Heart left ventricle (tissue), 16 donors: ENCODE results near the gene AKAP3. TPM values are rescaled to one million over a fixed set of nuclear protein-coding genes. Genes with fewer than 3 reads are reported as not detected.

Experiments
- ATAC-seq, 4 donors: fragments of 200-7000 bp; cut with Tn5 transposase; one replicate each; pipeline ENCODE4 v1.9.1; 2020 to 2022; ENCODE audit warnings: moderate library complexity in 4 of 4, mild to moderate bottlenecking in 3 of 4, moderate number of reproducible peaks in 1 of 4
- DNase-seq, 5 donors: peaks; one replicate each; pipeline ENCODE4 v3.0.0-alpha.2; 2020
- H3K27ac ChIP-seq, 12 donors: fragments of 200-600 bp; sonication (generic) in 4 of 12; one replicate each; pipeline versions ENCODE4 v1.5.0 to v1.8.0; 2016 to 2022; ENCODE audit warnings: mild to moderate bottlenecking in 2 of 12
- H3K27me3 ChIP-seq, 9 donors: fragments of 200-600 bp; sonication (generic) in 2 of 9; one replicate each; pipeline versions ENCODE4 v1.5.1 to v1.8.0; 2016 to 2022; ENCODE audit warnings: mild to moderate bottlenecking in 3 of 9
- H3K36me3 ChIP-seq, 9 donors: fragments of 200-600 bp; sonication (generic) in 2 of 9; one replicate each; pipeline versions ENCODE4 v1.5.0 to v1.8.0; 2018 to 2022; ENCODE audit warnings: mild to moderate bottlenecking in 2 of 9
- H3K4me1 ChIP-seq, 12 donors: fragments of 200-600 bp; sonication (generic) in 4 of 12; one replicate each; pipeline versions ENCODE4 v1.5.0 to v1.8.0; 2016 to 2022; ENCODE audit warnings: mild to moderate bottlenecking in 3 of 12
- H3K4me3 ChIP-seq, 12 donors: fragments of 200-600 bp; sonication (generic) in 4 of 12; one replicate each; pipeline versions ENCODE4 v1.5.0 to v1.8.0; 2017 to 2022; ENCODE audit warnings: mild to moderate bottlenecking in 9 of 12, moderate library complexity in 4 of 12
- H3K9me3 ChIP-seq, 12 donors: fragments of 200-600 bp; sonication (generic) in 4 of 12; one replicate each; pipeline versions ENCODE4 v1.5.0 to v1.8.0; 2016 to 2022; ENCODE audit warnings: mild to moderate bottlenecking in 1 of 12
- POLR2A ChIP-seq, 2 donors: fragments of 450-650 bp; IDR thresholded peaks; one replicate each; pipeline ENCODE4 v1.6.1; 2017; ENCODE audit warnings: antibody characterized with exemption in 2 of 2, mild to moderate bottlenecking in 2 of 2, moderate library complexity in 2 of 2
- WGBS, 4 donors: extraction: QIAGEN DNeasy Blood & Tissue Kit in 2 of 4; methylation state at CpG; one replicate each; pipeline versions ENCODE4 v1.1.5 to v1.1.7; 2013 to 2018; 5-methylcytosine and 5-hydroxymethylcytosine counted together
- intact Hi-C, 10 donors: fragments of 100-400 bp; cut with DNase I; formaldehyde crosslinking; loops; one replicate each; pipeline versions ENCODE4 v1.11.1 to v1.14.2; 2022
- polyA plus RNA-seq, 2 donors: library from polyadenylated mRNA; stranded (reverse); fragments of 200-250 nt; gene quantifications; one replicate each; pipeline ENCODE4 v1.2.3, GENCODE V29; 2013
- total RNA-seq, 9 donors: library from RNA; depleted of rRNA in 2 of 9; stranded (reverse); fragments of >200 nt in 2 of 9; fragmentation: NEBNext Ultra II Directional in 3 of 9; extraction: Animal tissue kit (Norgen Biotek cat#: 25700) in 3 of 9; gene quantifications; one replicate each; pipeline versions ENCODE4 v1.1.0 to v1.2.4, GENCODE V29; 2016 to 2023
- TF ChIP-seq, protein P1 (sequence below), 12 donors: fragments of 200-600 bp; sonication (generic) in 4 of 12; IDR thresholded peaks; one replicate each; pipeline versions ENCODE4 v1.5.0 to v1.8.0; 2018 to 2022; ENCODE audit warnings: antibody characterized with exemption in 12 of 12, mild to moderate bottlenecking in 5 of 12
- donor health status: ischemic (EF 13 %, LVEDD 7.1; RV severe dilation, severe dysfunction).
- donor health status: healthy with polysubstance abuse.
- donor health status: DM: no; HTN: yes; CAD: no.
- donor health status: DM: no; HTN: no; CAD: no.
- donor health status: ischemic (EF 25% LVEDD 6.9; RV normal size, moderate dysfunction).
- donor health status: ischemic (EF 25% LVEDD 5.7; RV mildly dilated, moderate dysfunction).
- donor health status: healthy.
- donor health status: DM: yes; HTN: yes; CAD: no.
- donor health status: ischemic (EF 35%, LVEDD 5.7; RV mildly dilated, moderate dysfunction).
- donor health status: nonischemic (EF 11% LVEDD 7.7; RV severe dilation, severe dysfunction).
- donor health status: DM: yes; HTN: yes; CAD: no.
- donor health status: PGD.
- donor health status: ischemic (EF 29% LVEDD 5.4; RV normal size, mild dysfunction).
- donor health status: nonischemic (EF 23%, LVEDD 6.1; RV moderate dilation, normal function).

Gene AKAP3
- total and polyA plus RNA-seq, 11 donors = 1.9 to 4.0 (median 2.8) TPM

DNA sequence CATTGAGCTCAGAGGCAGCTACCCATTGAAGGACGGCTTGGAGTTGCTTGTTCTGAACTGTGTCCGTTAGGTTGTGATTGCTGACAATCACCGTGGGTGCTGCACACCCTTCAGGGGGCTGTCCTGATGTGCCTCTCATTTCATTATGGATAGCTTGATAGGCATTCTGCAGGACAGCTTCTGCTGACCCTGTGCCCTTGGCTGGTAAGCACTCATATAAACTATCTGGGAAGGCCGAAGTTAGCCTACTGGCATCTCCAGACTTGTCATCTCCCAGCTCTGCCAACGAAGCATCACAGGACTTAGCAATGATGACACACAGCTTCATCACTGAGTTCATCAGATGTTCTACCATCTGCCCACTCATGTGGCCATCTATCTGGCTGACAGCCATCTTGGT lies 22.3 kb downstream of the AKAP3 start:
- Histone ChIP-seq H3K4me3 (no peak overlapping the region), H3K36me3 (no peaks in the 10 kb centered on the region), H3K9me3 (no peaks in the 10 kb centered on the region), H3K4me1 (no peaks in the 10 kb centered on the region), H3K27me3 (no peaks in the 10 kb centered on the region), H3K27ac (no peak overlapping the region)
- TF ChIP-seq, protein P1, sequence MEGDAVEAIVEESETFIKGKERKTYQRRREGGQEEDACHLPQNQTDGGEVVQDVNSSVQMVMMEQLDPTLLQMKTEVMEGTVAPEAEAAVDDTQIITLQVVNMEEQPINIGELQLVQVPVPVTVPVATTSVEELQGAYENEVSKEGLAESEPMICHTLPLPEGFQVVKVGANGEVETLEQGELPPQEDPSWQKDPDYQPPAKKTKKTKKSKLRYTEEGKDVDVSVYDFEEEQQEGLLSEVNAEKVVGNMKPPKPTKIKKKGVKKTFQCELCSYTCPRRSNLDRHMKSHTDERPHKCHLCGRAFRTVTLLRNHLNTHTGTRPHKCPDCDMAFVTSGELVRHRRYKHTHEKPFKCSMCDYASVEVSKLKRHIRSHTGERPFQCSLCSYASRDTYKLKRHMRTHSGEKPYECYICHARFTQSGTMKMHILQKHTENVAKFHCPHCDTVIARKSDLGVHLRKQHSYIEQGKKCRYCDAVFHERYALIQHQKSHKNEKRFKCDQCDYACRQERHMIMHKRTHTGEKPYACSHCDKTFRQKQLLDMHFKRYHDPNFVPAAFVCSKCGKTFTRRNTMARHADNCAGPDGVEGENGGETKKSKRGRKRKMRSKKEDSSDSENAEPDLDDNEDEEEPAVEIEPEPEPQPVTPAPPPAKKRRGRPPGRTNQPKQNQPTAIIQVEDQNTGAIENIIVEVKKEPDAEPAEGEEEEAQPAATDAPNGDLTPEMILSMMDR (IDR thresholded peaks at IDR 0.05) = no peak
- no peak for TF ChIP-seq POLR2A (IDR thresholded peaks at IDR 0.05)
- ATAC-seq = no peak
- 77 to 78% (median 78%) methylated on average over 3 to 5 of the region's 5 CpGs for WGBS, 4 donors
- no peak for DNase-seq
- intact Hi-C loops = no loop called here

- TF ChIP-seq POLR2A (IDR thresholded peaks at IDR 0.05) = no peak
- TF ChIP-seq, protein P1 (IDR thresholded peaks at IDR 0.05) = no peak
- H3K27me3 ChIP-seq = no peaks in the 10 kb centered on the region
- no peak overlapping the region for H3K27ac ChIP-seq
- H3K36me3 ChIP-seq = no peaks in the 10 kb centered on the region
- no peak overlapping the region for H3K4me3 ChIP-seq
- intact Hi-C loops = no loop called here
- H3K4me1 ChIP-seq = no peaks in the 10 kb centered on the region
- DNase-seq (no peak), ATAC-seq (no peak)
- no peaks in the 10 kb centered on the region for H3K9me3 ChIP-seq
- 88 to 96% (median 96%) methylated on average over 3 of the region's 3 CpGs for WGBS, 4 donors
Measured at GRCh38 chr12:4621511-4621910, 27.3 kb downstream of the AKAP3 start.

- peaks cover 0 to 56% (median 44%) of the 10 kb centered on the region in 9 donors for H3K36me3 ChIP-seq
Measured at GRCh38 chr12:4615667-4616066, 33.2 kb downstream of the AKAP3 start.

DNA sequence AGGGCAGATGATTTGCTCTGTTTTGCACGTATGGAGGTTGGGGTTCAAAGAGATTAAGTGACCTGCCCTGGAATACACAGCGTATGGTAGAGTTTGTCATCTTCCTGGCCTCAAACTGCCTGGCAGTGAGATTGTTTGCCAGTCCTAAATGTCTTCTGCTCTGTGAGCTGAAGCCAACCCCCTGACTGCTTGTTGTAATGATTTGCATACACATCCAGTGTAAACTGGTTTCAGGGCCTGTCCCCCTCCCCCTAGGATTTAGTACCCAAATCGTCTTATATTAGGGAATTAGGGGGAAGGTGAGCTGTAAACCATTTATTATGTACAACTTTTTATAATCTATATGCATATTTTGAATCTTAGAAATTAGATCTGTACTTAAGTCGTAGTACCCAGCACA lies 38.4 kb downstream of the AKAP3 start:
- H3K27ac ChIP-seq = no peak overlapping the region
- DNase-seq (no peak), ATAC-seq (no peak)
- H3K27me3 ChIP-seq = no peaks in the 10 kb centered on the region
- WGBS, 4 donors = 61 to 84% (median 76%) methylated on average over 4 of the region's 4 CpGs
- no peak overlapping the region for H3K4me3 ChIP-seq
- no peaks in the 10 kb centered on the region for H3K9me3 ChIP-seq
- intact Hi-C loops = no loop called here
- TF ChIP-seq, protein P1 (IDR thresholded peaks at IDR 0.05) = no peak
- TF ChIP-seq POLR2A (IDR thresholded peaks at IDR 0.05) = no peak
- H3K4me1 ChIP-seq = peaks cover 0 to 24% (median 9%) of the 10 kb centered on the region in 12 donors
- H3K36me3 ChIP-seq = peaks cover 0 to 58% (median 54%) of the 10 kb centered on the region in 9 donors

More at GRCh38 chr12:4615667-4616066, 33.2 kb downstream of the AKAP3 start:
- ATAC-seq = no peak
- TF ChIP-seq POLR2A (IDR thresholded peaks at IDR 0.05) = no peak
- TF ChIP-seq, protein P1 (IDR thresholded peaks at IDR 0.05) = no peak
- no peaks in the 10 kb centered on the region for H3K4me1 ChIP-seq
- no peaks in the 10 kb centered on the region for H3K9me3 ChIP-seq
- 81 to 90% (median 87%) methylated on average over 9 of the region's 9 CpGs for WGBS, 4 donors
- intact Hi-C loops = no loop called here
- no peak overlapping the region for H3K27ac ChIP-seq
- H3K27me3 ChIP-seq = no peaks in the 10 kb centered on the region
- no peak for DNase-seq
- H3K4me3 ChIP-seq = no peak overlapping the region
